ENCODE results near the gene GZMM. TPM values are rescaled to one million over a fixed set of nuclear protein-coding genes. Genes with fewer than 3 reads are reported as not detected.

GZMM gene
- total RNA-seq, 2 experiments from 2014 or later = 52.7 to 58.5 TPM

DNA sequence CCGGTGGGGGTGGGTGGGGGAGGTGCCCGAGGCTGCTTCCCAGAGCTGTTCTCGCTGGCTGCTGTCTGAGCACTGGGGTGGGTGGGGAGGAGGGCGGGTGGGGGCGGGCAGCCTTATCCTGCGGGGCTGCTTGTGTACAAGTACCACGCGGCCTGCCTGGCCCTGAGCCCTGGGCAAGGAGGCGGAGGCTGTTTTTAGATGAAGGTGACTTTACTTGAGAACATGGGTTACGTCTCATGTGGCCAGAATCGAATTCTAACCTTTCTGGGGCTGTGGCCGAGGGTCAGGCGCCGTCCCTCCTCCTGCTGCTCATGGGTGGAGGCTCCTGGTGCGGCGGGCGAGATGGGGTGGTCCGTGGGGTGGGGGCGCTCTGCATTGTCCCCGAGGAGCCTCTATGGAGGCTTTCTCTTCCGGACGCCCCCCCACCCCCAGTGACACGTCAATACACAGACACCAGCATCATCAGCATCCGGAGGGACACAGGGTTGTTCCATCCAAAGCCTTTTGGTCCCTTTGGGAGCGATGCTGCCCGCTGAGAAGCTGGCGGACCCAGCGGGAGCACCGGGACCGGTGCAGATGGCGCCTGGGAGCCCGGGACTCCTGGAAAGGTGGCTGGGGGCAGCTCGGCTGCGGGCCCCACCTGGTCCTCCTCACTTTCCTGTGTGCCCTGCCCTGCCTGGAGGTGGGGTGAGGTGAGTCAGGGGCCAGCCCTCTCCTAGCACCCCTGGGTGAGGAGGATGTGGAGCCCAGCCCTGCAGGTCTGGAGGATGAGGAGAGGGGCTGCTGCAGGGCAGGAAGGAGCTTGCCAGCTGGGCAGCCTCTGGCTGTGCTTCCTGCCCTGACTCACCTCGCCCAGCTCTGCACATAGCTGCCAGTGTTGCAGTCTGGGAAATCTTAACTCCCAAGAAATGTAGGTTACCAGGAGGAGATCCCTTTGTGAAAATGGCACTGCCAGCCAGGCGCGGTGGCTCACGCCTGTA, 32.0 kb downstream of the GZMM start:
- CTCF ChIA-PET = interaction anchor here (0.8 to 2.0 kb wide), 5 partner anchors 8 to 408 kb away, joined by 3 to 12 read pairs (median 4); partner anchors contain the start of gene WDR18

DNA sequence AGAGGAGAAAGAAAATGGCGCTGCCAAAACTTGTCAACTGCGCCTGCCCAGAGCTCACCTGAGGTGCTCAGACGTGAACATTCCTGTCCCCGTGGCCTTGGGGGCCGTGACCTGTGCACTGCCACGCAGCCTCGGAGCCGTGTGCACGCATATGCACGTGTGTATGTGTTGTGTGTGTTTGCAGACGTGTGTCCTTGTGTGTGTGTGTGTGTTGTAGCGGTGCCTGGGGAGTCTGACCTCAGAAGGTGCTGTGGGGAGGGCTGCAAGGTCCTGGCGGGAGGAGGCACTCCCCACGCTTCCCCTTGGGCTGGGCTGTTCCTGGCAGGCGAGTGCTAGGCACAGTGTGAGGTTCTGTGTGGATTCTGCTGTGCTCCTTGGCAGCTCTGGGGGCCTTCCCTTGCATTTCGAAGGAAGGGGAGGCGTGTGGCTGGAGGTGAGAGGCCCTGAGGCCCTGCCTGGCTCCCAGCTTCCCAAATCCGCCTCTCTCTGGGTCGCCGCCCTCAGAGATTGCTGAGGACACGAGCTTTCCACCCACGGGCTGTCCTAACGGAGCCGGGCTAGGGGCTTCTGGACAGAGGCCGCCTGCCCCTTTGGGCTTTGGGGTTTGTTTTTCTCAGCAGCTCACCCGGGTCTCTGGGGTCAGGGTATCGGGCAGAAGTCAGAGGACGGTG, 33.0 kb downstream of the GZMM start:
- peaks cover 13% of the 10 kb centered on the region for H3K36me3 Mint-ChIP-seq (ENCODE audit: low read depth)
- H3K9me3 Mint-ChIP-seq = no peaks in the 10 kb centered on the region
- intact Hi-C loops (cut with micrococcal nuclease) = no loop called here
- no peaks in the 10 kb centered on the region for H3K27me3 Mint-ChIP-seq
- POLR2A ChIA-PET = interaction anchor here (0.8 kb wide), 1 partner anchor 83 kb away, joined by 3 read pairs; no protein-coding TSS in a partner anchor
- H3K27ac Mint-ChIP-seq = no peak overlapping the region
- CTCF ChIA-PET = interaction anchor here (1.3 to 1.5 kb wide), 3 partner anchors 8 to 407 kb away, joined by 3 to 12 read pairs (median 4); partner anchors contain the start of gene WDR18
- no peak for ATAC-seq
- DNase-seq = no peak
- TF ChIP-seq, protein P1, sequence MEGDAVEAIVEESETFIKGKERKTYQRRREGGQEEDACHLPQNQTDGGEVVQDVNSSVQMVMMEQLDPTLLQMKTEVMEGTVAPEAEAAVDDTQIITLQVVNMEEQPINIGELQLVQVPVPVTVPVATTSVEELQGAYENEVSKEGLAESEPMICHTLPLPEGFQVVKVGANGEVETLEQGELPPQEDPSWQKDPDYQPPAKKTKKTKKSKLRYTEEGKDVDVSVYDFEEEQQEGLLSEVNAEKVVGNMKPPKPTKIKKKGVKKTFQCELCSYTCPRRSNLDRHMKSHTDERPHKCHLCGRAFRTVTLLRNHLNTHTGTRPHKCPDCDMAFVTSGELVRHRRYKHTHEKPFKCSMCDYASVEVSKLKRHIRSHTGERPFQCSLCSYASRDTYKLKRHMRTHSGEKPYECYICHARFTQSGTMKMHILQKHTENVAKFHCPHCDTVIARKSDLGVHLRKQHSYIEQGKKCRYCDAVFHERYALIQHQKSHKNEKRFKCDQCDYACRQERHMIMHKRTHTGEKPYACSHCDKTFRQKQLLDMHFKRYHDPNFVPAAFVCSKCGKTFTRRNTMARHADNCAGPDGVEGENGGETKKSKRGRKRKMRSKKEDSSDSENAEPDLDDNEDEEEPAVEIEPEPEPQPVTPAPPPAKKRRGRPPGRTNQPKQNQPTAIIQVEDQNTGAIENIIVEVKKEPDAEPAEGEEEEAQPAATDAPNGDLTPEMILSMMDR (IDR thresholded peaks at IDR 0.05) = no peak
- H3K4me3 Mint-ChIP-seq = no peak overlapping the region
- peaks cover 32% of the 10 kb centered on the region for H3K4me1 Mint-ChIP-seq (ENCODE audit: low read depth)

More for the DNA sequence above, 32.0 kb downstream of the GZMM start:
- Mint-ChIP-seq H3K36me3 (ENCODE audit: low read depth) (peaks cover 13% of the 10 kb centered on the region), H3K27ac (no peak overlapping the region), H3K4me3 (no peak overlapping the region), H3K9me3 (no peaks in the 10 kb centered on the region), H3K4me1 (ENCODE audit: low read depth) (peaks cover 38% of the 10 kb centered on the region), H3K27me3 (no peaks in the 10 kb centered on the region)
- intact Hi-C loops (cut with micrococcal nuclease) = no loop called here
- POLR2A ChIA-PET = interaction anchor here (0.9 to 1.8 kb wide), 3 partner anchors 10 to 54 kb away, joined by 3 to 8 read pairs (median 4); no protein-coding TSS in a partner anchor
- DNase-seq (no peak), ATAC-seq (no peak)
- TF ChIP-seq, protein P1 (IDR thresholded peaks at IDR 0.05) = no peak

DNA sequence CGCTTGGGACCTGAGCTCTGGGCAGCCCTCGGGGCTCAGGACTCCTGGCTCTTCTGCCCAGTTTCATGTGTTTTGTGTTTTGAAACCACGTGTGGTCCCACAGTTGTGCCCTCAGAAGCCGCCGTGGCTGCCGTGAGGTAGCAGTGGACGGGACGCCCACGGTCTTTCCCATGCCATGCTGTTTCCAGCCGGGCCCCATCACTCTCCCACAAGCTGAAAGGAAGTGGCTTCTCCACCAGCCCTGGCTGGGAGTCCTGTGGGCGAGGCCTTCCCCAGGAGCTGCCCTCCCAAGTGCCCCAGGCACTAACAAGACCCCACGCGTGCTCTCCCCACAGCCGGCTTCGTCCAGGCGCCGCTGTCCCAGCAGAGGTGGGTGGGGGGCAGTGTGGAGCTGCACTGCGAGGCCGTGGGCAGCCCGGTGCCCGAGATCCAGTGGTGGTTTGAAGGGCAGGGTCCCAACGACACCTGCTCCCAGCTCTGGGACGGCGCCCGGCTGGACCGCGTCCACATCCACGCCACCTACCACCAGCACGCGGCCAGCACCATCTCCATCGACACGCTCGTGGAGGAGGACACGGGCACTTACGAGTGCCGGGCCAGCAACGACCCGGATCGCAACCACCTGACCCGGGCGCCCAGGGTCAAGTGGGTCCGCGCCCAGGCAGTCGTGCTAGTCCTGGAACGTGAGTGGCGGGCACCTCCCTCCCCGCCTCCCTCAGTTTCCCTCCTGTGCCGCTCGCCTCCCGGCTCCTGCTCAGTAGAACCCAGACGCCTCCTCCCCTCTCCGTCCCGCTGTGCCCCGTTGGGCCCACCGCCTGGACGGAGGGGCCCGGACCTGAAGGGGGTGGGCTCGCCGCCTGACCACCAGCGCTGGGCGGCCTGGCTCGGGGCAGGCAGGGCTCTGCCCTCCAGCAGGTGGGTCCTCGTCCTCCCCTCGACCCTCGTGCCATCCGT, 33.9 kb downstream of the GZMM start:
- Mint-ChIP-seq H3K9me3 (no peaks in the 10 kb centered on the region), H3K36me3 (ENCODE audit: low read depth) (peaks cover 15% of the 10 kb centered on the region), H3K27ac (no peak overlapping the region), H3K4me3 (no peak overlapping the region), H3K27me3 (no peaks in the 10 kb centered on the region), H3K4me1 (ENCODE audit: low read depth) (peaks cover 31% of the 10 kb centered on the region)
- ChIA-PET POLR2A (interaction anchor here (0.8 kb wide), 1 partner anchor 82 kb away, joined by 3 read pairs; no protein-coding TSS in a partner anchor), CTCF (interaction anchor here (1.3 kb wide), 1 partner anchor 406 kb away, joined by 3 read pairs; the partner anchor contains the start of gene WDR18)
- DNase-seq (no peak), ATAC-seq (no peak)
- intact Hi-C loops (cut with micrococcal nuclease) = no loop called here
- TF ChIP-seq, protein P1 (IDR thresholded peaks at IDR 0.05) = no peak

DNA sequence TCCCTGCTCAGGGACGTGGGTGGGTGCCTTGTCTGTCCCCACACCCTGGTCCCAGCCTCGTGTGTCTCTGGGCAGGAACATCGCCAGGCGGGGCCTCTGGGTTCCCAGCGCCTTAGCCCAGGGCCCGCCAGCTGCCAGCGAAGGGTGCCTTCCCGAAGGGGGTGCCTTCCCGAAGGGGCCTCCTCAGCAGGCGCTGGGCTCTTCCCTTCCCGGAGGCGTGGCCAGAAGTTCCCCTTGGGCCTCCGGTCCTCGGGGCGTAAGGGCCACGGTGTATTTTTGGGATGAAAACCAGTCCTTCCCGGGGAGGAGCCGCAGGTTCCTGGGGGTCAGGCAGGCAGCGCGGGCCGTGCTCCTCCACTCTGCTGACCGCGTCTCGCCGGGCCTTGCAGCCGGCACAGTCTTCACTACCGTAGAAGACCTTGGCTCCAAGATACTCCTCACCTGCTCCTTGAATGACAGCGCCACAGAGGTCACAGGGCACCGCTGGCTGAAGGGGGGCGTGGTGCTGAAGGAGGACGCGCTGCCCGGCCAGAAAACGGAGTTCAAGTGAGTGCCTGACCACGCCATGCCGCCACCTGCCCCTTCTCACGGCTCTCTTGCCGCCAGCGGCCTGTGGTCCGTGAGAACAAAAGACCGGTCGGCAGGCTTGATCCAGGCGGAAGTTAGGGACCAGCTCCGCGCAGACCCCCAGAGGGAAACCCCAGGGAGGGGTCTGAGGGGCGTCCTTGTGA, 35.4 kb downstream of the GZMM start:
- no peak for ATAC-seq
- ChIA-PET POLR2A (interaction anchor here (0.6 kb wide), 1 partner anchor 55 kb away, joined by 3 read pairs; no protein-coding TSS in a partner anchor), CTCF (no interaction called here)
- TF ChIP-seq, protein P1 (IDR thresholded peaks at IDR 0.05) = no peak
- H3K36me3 Mint-ChIP-seq (ENCODE audit: low read depth) = peaks cover 16% of the 10 kb centered on the region
- no peak overlapping the region for H3K27ac Mint-ChIP-seq
- H3K4me3 Mint-ChIP-seq = no peak overlapping the region
- H3K9me3 Mint-ChIP-seq = no peaks in the 10 kb centered on the region
- H3K4me1 Mint-ChIP-seq (ENCODE audit: low read depth) = peaks cover 28% of the 10 kb centered on the region
- no peaks in the 10 kb centered on the region for H3K27me3 Mint-ChIP-seq
- no peak for DNase-seq
- intact Hi-C loops (cut with micrococcal nuclease) = no loop called here
